ENCODE results near the gene DUT.

Gene DUT

GRCh38 chr15:48309740-48310139 lies 21.5 kb upstream of the DUT start:
- no peak for TF ChIP-seq CTCF (conservative IDR thresholded peaks at IDR 0.05; ENCODE audit: control insufficient read depth, insufficient read depth, low read depth, low read length)
- no peak for DNase-seq (ENCODE audit: low read depth)
- H3K4me3 ChIP-seq (ENCODE audit: control insufficient read depth, low read depth, low read length) = no peak overlapping the region

GRCh38 chr15:48313216-48313615 lies 18.0 kb upstream of the DUT start:
- H3K4me3 ChIP-seq (ENCODE audit: control insufficient read depth, low read depth, low read length) = no peak overlapping the region
- no peak for TF ChIP-seq CTCF (conservative IDR thresholded peaks at IDR 0.05; ENCODE audit: control insufficient read depth, insufficient read depth, low read depth, low read length)
- DNase-seq (ENCODE audit: low read depth) = peak; percentile 7

- no peak overlapping the region for H3K4me3 ChIP-seq (ENCODE audit: control insufficient read depth, low read depth, low read length)
- no peak for DNase-seq (ENCODE audit: low read depth)
These were observed 16.2 kb upstream of the DUT start for GRCh38 chr15:48315041-48315440.

GRCh38 chr15:48317221-48317620 lies 14.0 kb upstream of the DUT start:
- no peak for TF ChIP-seq CTCF (conservative IDR thresholded peaks at IDR 0.05; ENCODE audit: control insufficient read depth, insufficient read depth, low read depth, low read length)
- H3K4me3 ChIP-seq (ENCODE audit: control insufficient read depth, low read depth, low read length) = no peak overlapping the region
- no peak for DNase-seq (ENCODE audit: low read depth)

More at GRCh38 chr15:48315041-48315440, 16.2 kb upstream of the DUT start:
- no peak for TF ChIP-seq CTCF (conservative IDR thresholded peaks at IDR 0.05; ENCODE audit: control insufficient read depth, insufficient read depth, low read depth, low read length)

GRCh38 chr15:48318131-48318530 lies 13.1 kb upstream of the DUT start:
- DNase-seq (ENCODE audit: low read depth) = no peak
- TF ChIP-seq CTCF (conservative IDR thresholded peaks at IDR 0.05; ENCODE audit: control insufficient read depth, insufficient read depth, low read depth, low read length) = no peak
- no peak overlapping the region for H3K4me3 ChIP-seq (ENCODE audit: control insufficient read depth, low read depth, low read length)

GRCh38 chr15:48323294-48323693 lies 7.9 kb upstream of the DUT start:
- H3K4me3 ChIP-seq (ENCODE audit: control insufficient read depth, low read depth, low read length) = no peak overlapping the region
- DNase-seq (ENCODE audit: low read depth) = no peak
- TF ChIP-seq CTCF (conservative IDR thresholded peaks at IDR 0.05; ENCODE audit: control insufficient read depth, insufficient read depth, low read depth, low read length) = no peak

- no peak for TF ChIP-seq CTCF (conservative IDR thresholded peaks at IDR 0.05; ENCODE audit: control insufficient read depth, insufficient read depth, low read depth, low read length)
- H3K4me3 ChIP-seq (ENCODE audit: control insufficient read depth, low read depth, low read length) = no peak overlapping the region
- no peak for DNase-seq (ENCODE audit: low read depth)
These were observed 6.3 kb upstream of the DUT start for GRCh38 chr15:48324949-48325348.
